Panc1 (cell line): ENCODE measurements around the gene AWAT2. TPM values are rescaled to one million over a fixed set of nuclear protein-coding genes. Genes with fewer than 3 reads are reported as not detected.

Experiments
- ATAC-seq: fragments of 200-7000 bp; cut with Tn5 transposase; 2 replicates; pipeline ENCODE4 v1.9.1; 2020; ENCODE audit warnings: mild to moderate bottlenecking, moderate library complexity
- BruUV-seq: library from RNA; stranded (reverse); fragments of 400-500 nt; replicated peaks from 2 replicates; lab custom pipeline; 2021; lab: Mats Ljungman, UMichigan
- CTCF ChIA-PET: fragments of 300-600 bp; sonication (Branson Sonifier 250); formaldehyde crosslinking; loops from one replicate; lab custom pipeline; 2022; ENCODE audit warnings: antibody characterized with exemption; lab: Charles Lee
- POLR2A ChIA-PET: fragments of 300-600 bp; sonication (Branson Sonifier 250); formaldehyde crosslinking; loops from one replicate; lab custom pipeline; 2022; ENCODE audit warnings: antibody characterized with exemption; lab: Charles Lee
- DNase-seq: peaks from one replicate; pipeline ENCODE4 v3.0.0-alpha.2; 2010; ENCODE audit warnings: low read depth, low spot score
- H3K27ac ChIP-seq: 2 replicates; pipeline ENCODE4 v1.5.1; 2011; ENCODE audit warnings: mild to moderate bottlenecking, low read length, inconsistent platforms
- H3K27me3 ChIP-seq: fragments of 200-500 bp; sonication (Bioruptor generic); 2 replicates; pipeline ENCODE4 v1.6.0; 2014; ENCODE audit warnings: low read length, inconsistent platforms; ENCODE audit not compliant: control insufficient read depth, insufficient read depth
- H3K36me3 ChIP-seq: fragments of 200-500 bp; sonication (Bioruptor generic); 2 replicates; pipeline ENCODE4 v1.5.1; 2014; ENCODE audit warnings: inconsistent platforms, mild to moderate bottlenecking, low read length, moderate library complexity; ENCODE audit not compliant: control insufficient read depth, insufficient read depth
- H3K4me1 ChIP-seq: 2 replicates; pipeline ENCODE4 v1.5.1; 2011; ENCODE audit warnings: inconsistent platforms, mild to moderate bottlenecking, low read length, moderate library complexity; ENCODE audit not compliant: control insufficient read depth, insufficient read depth
- H3K4me3 ChIP-seq, 2 experiments: 2 replicates each; pipeline ENCODE4 v1.5.1; 2011 to 2012; ENCODE audit warnings: low read depth in 2 of 2, low read length in 2 of 2, mild to moderate bottlenecking in 2 of 2, inconsistent platforms in 1 of 2, moderate library complexity in 1 of 2
- H3K9me3 ChIP-seq: fragments of 200-500 bp; sonication (Bioruptor generic); 2 replicates; pipeline ENCODE4 v1.5.1; 2014; ENCODE audit warnings: low read depth, mild to moderate bottlenecking, inconsistent platforms, low read length, moderate library complexity; ENCODE audit not compliant: control insufficient read depth, insufficient read depth
- CTCF ChIP-seq: fragments of 450-650 bp; IDR thresholded peaks from 2 replicates; pipeline ENCODE4 v1.5.1; 2017; ENCODE audit warnings: mild to moderate bottlenecking
- POLR2AphosphoS5 ChIP-seq: IDR thresholded peaks from 2 replicates; pipeline ENCODE4 v1.6.1; 2012; ENCODE audit warnings: mild to moderate bottlenecking, low read depth, low read length, moderate library complexity
- REST ChIP-seq, 2 experiments: IDR thresholded peaks; 2 replicates each; pipeline ENCODE4 v1.6.1; 2011 to 2012; ENCODE audit warnings: low read depth in 2 of 2, control low read depth in 1 of 2, low read length in 1 of 2, mild to moderate bottlenecking in 1 of 2, moderate library complexity in 1 of 2; ENCODE audit not compliant: insufficient read depth in 1 of 2
- SIN3A ChIP-seq: IDR thresholded peaks from 2 replicates; pipeline ENCODE4 v1.6.1; 2012; ENCODE audit warnings: low read depth, mild to moderate bottlenecking, low read length, moderate library complexity, borderline replicate concordance; ENCODE audit not compliant: insufficient read depth
- TCF7L2 ChIP-seq: IDR thresholded peaks from 2 replicates; pipeline ENCODE4 v1.6.1; 2011; ENCODE audit warnings: mild to moderate bottlenecking, low read depth, low read length, inconsistent platforms
- in situ Hi-C: cut with HindIII; loops from 2 replicates; pipeline ENCODE4 v1.10.0; 2016; ENCODE audit warnings: low sequenced_read_pairs, low pct_unique_long_range_greater_than_20kb
- intact Hi-C: fragments of 100-400 bp; cut with micrococcal nuclease; formaldehyde crosslinking; loops from one replicate; pipeline ENCODE4 v1.10.0; 2022; ENCODE audit not compliant: unreplicated experiment
- total RNA-seq: library from RNA; stranded (reverse); gene quantifications from one replicate; pipeline ENCODE4 v1.2.1, GENCODE V29; 2021; ENCODE audit not compliant: unreplicated experiment

The AWAT2 gene
- total RNA-seq, 1 experiment from 2014 or later, result not detected

GRCh38 chrX:70062076-70062475, 12.3 kb upstream of the AWAT2 start, which contains the start of gene OTUD6A:
Gene OTUD6A (plus strand): TSS chrX:70062457. CDS start chrX:70062525, 68 bp downstream.
- intact Hi-C loops (no loop called here), in situ Hi-C loops (no loop called here)
- Histone ChIP-seq H3K4me3 (no peak within 1 kb of the TSS), H3K9me3 (no peaks in the 10 kb centered on the region), H3K27ac (no peak within 1 kb of the TSS), H3K27me3 (no peaks in the 10 kb centered on the region), H3K4me1 (no peaks in the 10 kb centered on the region), H3K36me3 (no peaks in the 10 kb centered on the region)
- BruUV-seq, result no TSS peak
- no peak for ATAC-seq
- ChIA-PET POLR2A (no interaction called here), CTCF (no interaction called here)
- TF ChIP-seq CTCF (no peak), REST (IDR thresholded peaks at IDR 0.05; ENCODE audit: insufficient read depth in 1 of 2, low read depth in 2 of 2, low read length in 1 of 2) (no peak), POLR2AphosphoS5 (no peak), TCF7L2 (no peak), SIN3A (no peak)
- DNase-seq, result no peak

GRCh38 chrX:70054391-70054790, 4.7 kb upstream of the AWAT2 start:
- DNase-seq, result no peak
- TF ChIP-seq POLR2AphosphoS5, result no peak
- no peak for TF ChIP-seq SIN3A
- TF ChIP-seq REST (IDR thresholded peaks at IDR 0.05; ENCODE audit: insufficient read depth in 1 of 2, low read depth in 2 of 2, low read length in 1 of 2), result no peak
- no peak overlapping the region for H3K27ac ChIP-seq
- H3K9me3 ChIP-seq, result no peaks in the 10 kb centered on the region
- no peaks in the 10 kb centered on the region for H3K27me3 ChIP-seq
- intact Hi-C loops, result no loop called here
- ChIA-PET POLR2A (interaction anchor here (0.6 kb wide), 1 partner anchor 48 kb away, joined by 3 read pairs; no protein-coding TSS in a partner anchor), CTCF (no interaction called here)
- no TSS peak for BruUV-seq
- no peak overlapping the region for H3K4me3 ChIP-seq
- in situ Hi-C loops, result no loop called here
- H3K36me3 ChIP-seq, result no peaks in the 10 kb centered on the region
- no peaks in the 10 kb centered on the region for H3K4me1 ChIP-seq
- no peak for ATAC-seq
